Loucy (cell line): ENCODE data around the gene ARL11.

Source experiments
- H2AFZ ChIP-seq: fragments of 200-600 bp; sonication (generic); 2 replicates; pipeline ENCODE4 v1.6.0; 2016; ENCODE audit warnings: antibody characterized with exemption, mild to moderate bottlenecking, low read length, moderate library complexity
- H3F3A ChIP-seq: fragments of 200-600 bp; 2 replicates; pipeline ENCODE4 v1.6.0; 2016; ENCODE audit warnings: antibody characterized with exemption, low read depth, mild to moderate bottlenecking
- H3K27me3 ChIP-seq: fragments of 200-600 bp; sonication (generic); 2 replicates; pipeline ENCODE4 v1.6.1; 2014; ENCODE audit warnings: low read length, mild to moderate bottlenecking; ENCODE audit not compliant: insufficient read depth, poor library complexity, severe bottlenecking
- H3K36me3 ChIP-seq: fragments of 200-600 bp; sonication (generic); 2 replicates; pipeline ENCODE4 v1.6.1; 2016; ENCODE audit warnings: low read length; ENCODE audit not compliant: insufficient read depth
- H3K4me1 ChIP-seq: fragments of 200-600 bp; sonication (generic); 2 replicates; pipeline ENCODE4 v1.5.1; 2014; ENCODE audit warnings: low read length, mild to moderate bottlenecking; ENCODE audit not compliant: insufficient read depth, poor library complexity, severe bottlenecking
- H3K4me2 ChIP-seq: fragments of 200-600 bp; sonication (generic); 2 replicates; pipeline ENCODE4 v1.6.0; 2014; ENCODE audit warnings: antibody characterized with exemption, low read length, low read depth, mild to moderate bottlenecking; ENCODE audit not compliant: poor library complexity, severe bottlenecking
- H3K4me3 ChIP-seq: fragments of 200-600 bp; sonication (generic); 2 replicates; pipeline ENCODE4 v1.5.1; 2014; ENCODE audit warnings: low read length, mild to moderate bottlenecking, mixed read lengths; ENCODE audit not compliant: poor library complexity, severe bottlenecking
- H3K79me2 ChIP-seq: fragments of 200-600 bp; sonication (generic); 2 replicates; pipeline ENCODE4 v1.6.1; 2014; ENCODE audit warnings: low read length; ENCODE audit not compliant: insufficient read depth
- H3K9ac ChIP-seq: fragments of 200-600 bp; sonication (generic); 2 replicates; pipeline ENCODE4 v1.6.0; 2014; ENCODE audit warnings: mild to moderate bottlenecking, low read depth, low read length, moderate library complexity; ENCODE audit not compliant: poor library complexity, severe bottlenecking
- H3K9me2 ChIP-seq: fragments of 200-600 bp; sonication (generic); replicated peaks from 2 replicates; pipeline ENCODE4 v1.6.1; 2016; ENCODE audit warnings: low read depth, low read length, mixed read lengths
- H3K9me3 ChIP-seq: fragments of 200-600 bp; sonication (generic); 2 replicates; pipeline ENCODE4 v1.6.1; 2014; ENCODE audit warnings: mild to moderate bottlenecking, antibody characterized with exemption, low read length, low read depth; ENCODE audit not compliant: insufficient read depth
- H4K20me1 ChIP-seq: fragments of 200-600 bp; sonication (generic); 2 replicates; pipeline ENCODE4 v1.6.0; 2014; ENCODE audit warnings: antibody characterized with exemption, low read length, mild to moderate bottlenecking; ENCODE audit not compliant: insufficient read depth, poor library complexity, severe bottlenecking
- CTCF ChIP-seq: fragments of 200-600 bp; sonication (generic); conservative IDR thresholded peaks from 2 replicates; pipeline ENCODE4 v1.5.1; 2014; ENCODE audit warnings: mild to moderate bottlenecking, antibody characterized with exemption, low read length
- EZH2phosphoT487 ChIP-seq: fragments of 200-600 bp; IDR thresholded peaks from 2 replicates; pipeline ENCODE4 v1.6.1; 2018; ENCODE audit warnings: antibody characterized with exemption, mild to moderate bottlenecking, moderate library complexity, borderline replicate concordance

The ARL11 gene

GRCh38 chr13:49646688-49647087 lies 18.4 kb downstream of the ARL11 start:
- H3F3A ChIP-seq, result no peaks in the 10 kb centered on the region
- no peaks in the 10 kb centered on the region for H4K20me1 ChIP-seq
- H3K79me2 ChIP-seq, result no peaks in the 10 kb centered on the region
- H3K9me3 ChIP-seq, result no peaks in the 10 kb centered on the region
- TF ChIP-seq CTCF (no peak), EZH2phosphoT487 (no peak)
- no peak overlapping the region for H3K9ac ChIP-seq
- H3K27me3 ChIP-seq, result no peaks in the 10 kb centered on the region
- no peaks in the 10 kb centered on the region for H3K36me3 ChIP-seq
- H3K4me2 ChIP-seq, result no peak overlapping the region
- H3K9me2 ChIP-seq, result no peaks in the 10 kb centered on the region
- no peaks in the 10 kb centered on the region for H3K4me1 ChIP-seq
- H2AFZ ChIP-seq, result no peak overlapping the region
- H3K4me3 ChIP-seq, result no peak overlapping the region

- H3K9me3 ChIP-seq, result no peaks in the 10 kb centered on the region
- no peaks in the 10 kb centered on the region for H4K20me1 ChIP-seq
- H3K36me3 ChIP-seq, result no peaks in the 10 kb centered on the region
- H3K4me2 ChIP-seq, result no peak overlapping the region
- no peak overlapping the region for H3K4me3 ChIP-seq
- no peak overlapping the region for H2AFZ ChIP-seq
- no peak overlapping the region for H3K9ac ChIP-seq
- H3K27me3 ChIP-seq, result no peaks in the 10 kb centered on the region
- no peaks in the 10 kb centered on the region for H3K4me1 ChIP-seq
- TF ChIP-seq CTCF (peak; percentile 22; the same call in 1 of the 2 replicates), EZH2phosphoT487 (no peak)
- H3K9me2 ChIP-seq, result no peaks in the 10 kb centered on the region
- no peaks in the 10 kb centered on the region for H3K79me2 ChIP-seq
- H3F3A ChIP-seq, result no peaks in the 10 kb centered on the region
Observed at GRCh38 chr13:49649244-49649962, 21.1 kb downstream of the ARL11 start.

GRCh38 chr13:49649963-49650312 lies 21.6 kb downstream of the ARL11 start:
- Histone ChIP-seq H3K4me2 (no peak overlapping the region), H3K9me2 (no peaks in the 10 kb centered on the region), H2AFZ (no peak overlapping the region), H3K79me2 (no peaks in the 10 kb centered on the region), H4K20me1 (no peaks in the 10 kb centered on the region), H3K4me1 (no peaks in the 10 kb centered on the region), H3K9me3 (no peaks in the 10 kb centered on the region), H3K36me3 (no peaks in the 10 kb centered on the region), H3K4me3 (no peak overlapping the region), H3K27me3 (no peaks in the 10 kb centered on the region), H3F3A (no peaks in the 10 kb centered on the region), H3K9ac (no peak overlapping the region)
- TF ChIP-seq CTCF (no peak), EZH2phosphoT487 (no peak)
